Heart left ventricle (tissue), 16 donors: ENCODE results near the gene BMERB1. TPM values are rescaled to one million over a fixed set of nuclear protein-coding genes. Genes with fewer than 3 reads are reported as not detected.

Experiments
- ATAC-seq, 4 donors: fragments of 200-7000 bp; cut with Tn5 transposase; one replicate each; pipeline ENCODE4 v1.9.1; 2020 to 2022; ENCODE audit warnings: moderate library complexity in 4 of 4, mild to moderate bottlenecking in 3 of 4, moderate number of reproducible peaks in 1 of 4
- DNase-seq, 5 donors: peaks; one replicate each; pipeline ENCODE4 v3.0.0-alpha.2; 2020
- H3K27ac ChIP-seq, 12 donors: fragments of 200-600 bp; sonication (generic) in 4 of 12; one replicate each; pipeline versions ENCODE4 v1.5.0 to v1.8.0; 2016 to 2022; ENCODE audit warnings: mild to moderate bottlenecking in 2 of 12
- H3K27me3 ChIP-seq, 9 donors: fragments of 200-600 bp; sonication (generic) in 2 of 9; one replicate each; pipeline versions ENCODE4 v1.5.1 to v1.8.0; 2016 to 2022; ENCODE audit warnings: mild to moderate bottlenecking in 3 of 9
- H3K36me3 ChIP-seq, 9 donors: fragments of 200-600 bp; sonication (generic) in 2 of 9; one replicate each; pipeline versions ENCODE4 v1.5.0 to v1.8.0; 2018 to 2022; ENCODE audit warnings: mild to moderate bottlenecking in 2 of 9
- H3K4me1 ChIP-seq, 12 donors: fragments of 200-600 bp; sonication (generic) in 4 of 12; one replicate each; pipeline versions ENCODE4 v1.5.0 to v1.8.0; 2016 to 2022; ENCODE audit warnings: mild to moderate bottlenecking in 3 of 12
- H3K4me3 ChIP-seq, 12 donors: fragments of 200-600 bp; sonication (generic) in 4 of 12; one replicate each; pipeline versions ENCODE4 v1.5.0 to v1.8.0; 2017 to 2022; ENCODE audit warnings: mild to moderate bottlenecking in 9 of 12, moderate library complexity in 4 of 12
- H3K9me3 ChIP-seq, 12 donors: fragments of 200-600 bp; sonication (generic) in 4 of 12; one replicate each; pipeline versions ENCODE4 v1.5.0 to v1.8.0; 2016 to 2022; ENCODE audit warnings: mild to moderate bottlenecking in 1 of 12
- CTCF ChIP-seq, 12 donors: fragments of 200-600 bp; sonication (generic) in 4 of 12; IDR thresholded peaks; one replicate each; pipeline versions ENCODE4 v1.5.0 to v1.8.0; 2018 to 2022; ENCODE audit warnings: antibody characterized with exemption in 12 of 12, mild to moderate bottlenecking in 5 of 12
- POLR2A ChIP-seq, 2 donors: fragments of 450-650 bp; IDR thresholded peaks; one replicate each; pipeline ENCODE4 v1.6.1; 2017; ENCODE audit warnings: antibody characterized with exemption in 2 of 2, mild to moderate bottlenecking in 2 of 2, moderate library complexity in 2 of 2
- WGBS, 4 donors: extraction: QIAGEN DNeasy Blood & Tissue Kit in 2 of 4; methylation state at CpG; one replicate each; pipeline versions ENCODE4 v1.1.5 to v1.1.7; 2013 to 2018; 5-methylcytosine and 5-hydroxymethylcytosine counted together
- intact Hi-C, 10 donors: fragments of 100-400 bp; cut with DNase I; formaldehyde crosslinking; loops; one replicate each; pipeline versions ENCODE4 v1.11.1 to v1.14.2; 2022
- polyA plus RNA-seq, 2 donors: library from polyadenylated mRNA; stranded (reverse); fragments of 200-250 nt; gene quantifications; one replicate each; pipeline ENCODE4 v1.2.3, GENCODE V29; 2013
- total RNA-seq, 9 donors: library from RNA; depleted of rRNA in 2 of 9; stranded (reverse); fragments of >200 nt in 2 of 9; fragmentation: NEBNext Ultra II Directional in 3 of 9; extraction: Animal tissue kit (Norgen Biotek cat#: 25700) in 3 of 9; gene quantifications; one replicate each; pipeline versions ENCODE4 v1.1.0 to v1.2.4, GENCODE V29; 2016 to 2023
- donor health status: ischemic (EF 13 %, LVEDD 7.1; RV severe dilation, severe dysfunction).
- donor health status: healthy with polysubstance abuse.
- donor health status: DM: no; HTN: yes; CAD: no.
- donor health status: DM: no; HTN: no; CAD: no.
- donor health status: ischemic (EF 25% LVEDD 6.9; RV normal size, moderate dysfunction).
- donor health status: ischemic (EF 25% LVEDD 5.7; RV mildly dilated, moderate dysfunction).
- donor health status: healthy.
- donor health status: DM: yes; HTN: yes; CAD: no.
- donor health status: ischemic (EF 35%, LVEDD 5.7; RV mildly dilated, moderate dysfunction).
- donor health status: nonischemic (EF 11% LVEDD 7.7; RV severe dilation, severe dysfunction).
- donor health status: DM: yes; HTN: yes; CAD: no.
- donor health status: PGD.
- donor health status: ischemic (EF 29% LVEDD 5.4; RV normal size, mild dysfunction).
- donor health status: nonischemic (EF 23%, LVEDD 6.1; RV moderate dilation, normal function).

The BMERB1 gene
- total and polyA plus RNA-seq, 11 donors: 20.8 to 105 (median 70.5) TPM

- Histone ChIP-seq H3K4me1 (no peaks in the 10 kb centered on the region), H3K36me3 (peaks cover 0 to 4% (median 0%) of the 10 kb centered on the region in 9 donors), H3K27me3 (no peaks in the 10 kb centered on the region), H3K27ac (no peak overlapping the region), H3K9me3 (peaks cover 0 to 13% (median 0%) of the 10 kb centered on the region in 12 donors), H3K4me3 (no peak overlapping the region)
- ATAC-seq: no peak
- DNase-seq: no peak
- intact Hi-C loops: loop anchor here in 1 of 10 donors (10.0 kb wide), 1 partner anchor 104 kb away; the partner anchor contains the start of gene BMERB1
- TF ChIP-seq POLR2A (IDR thresholded peaks at IDR 0.05) (no peak), CTCF (IDR thresholded peaks at IDR 0.05) (no peak)
- 78 to 91% (median 82%) methylated on average over 4 to 8 of the region's 8 CpGs for WGBS, 4 donors
Measured at GRCh38 chr16:15539197-15539596, 104.8 kb downstream of the BMERB1 start.

- intact Hi-C loops: loop anchor here in 4 of 10 donors (5.0 to 10.0 kb wide), 4 partner anchors 87 to 117 kb away; partner anchors contain the start of gene BMERB1 (in 1 of the 4)
- Histone ChIP-seq H3K4me1 (no peaks in the 10 kb centered on the region), H3K9me3 (peaks cover 0 to 13% (median 0%) of the 10 kb centered on the region in 12 donors), H3K27ac (no peak overlapping the region), H3K4me3 (no peak overlapping the region), H3K36me3 (no peaks in the 10 kb centered on the region), H3K27me3 (no peaks in the 10 kb centered on the region)
- TF ChIP-seq CTCF (IDR thresholded peaks at IDR 0.05): no peak
- no peak for TF ChIP-seq POLR2A (IDR thresholded peaks at IDR 0.05)
- 91 to 95% (median 92%) methylated on average over 7 of the region's 7 CpGs for WGBS, 4 donors
- DNase-seq (no peak), ATAC-seq (no peak)
Measured at GRCh38 chr16:15542261-15542660, 107.9 kb downstream of the BMERB1 start.

GRCh38 chr16:15542734-15543347 lies 108.5 kb downstream of the BMERB1 start:
- Histone ChIP-seq H3K4me3 (no peak overlapping the region), H3K36me3 (no peaks in the 10 kb centered on the region), H3K9me3 (peaks cover 0 to 13% (median 0%) of the 10 kb centered on the region in 12 donors), H3K27me3 (no peaks in the 10 kb centered on the region), H3K27ac (no peak overlapping the region), H3K4me1 (no peaks in the 10 kb centered on the region)
- WGBS, 4 donors: 88 to 96% (median 95%) methylated on average over 5 to 6 of the region's 6 CpGs
- intact Hi-C loops: loop anchor here in 4 of 10 donors (5.0 to 10.0 kb wide), 4 partner anchors 88 to 118 kb away; partner anchors contain the start of gene BMERB1 (in 1 of the 4)
- DNase-seq (no peak), ATAC-seq (no peak)
- TF ChIP-seq CTCF (IDR thresholded peaks at IDR 0.05): no peak
- TF ChIP-seq POLR2A (IDR thresholded peaks at IDR 0.05): no peak

GRCh38 chr16:15544405-15544804 lies 110.0 kb downstream of the BMERB1 start:
- ATAC-seq: no peak
- Histone ChIP-seq H3K4me3 (no peak overlapping the region), H3K9me3 (peaks cover 0 to 13% (median 0%) of the 10 kb centered on the region in 12 donors), H3K27me3 (no peaks in the 10 kb centered on the region), H3K4me1 (no peaks in the 10 kb centered on the region), H3K27ac (no peak overlapping the region), H3K36me3 (no peaks in the 10 kb centered on the region)
- TF ChIP-seq POLR2A (IDR thresholded peaks at IDR 0.05): no peak
- no peak for DNase-seq
- WGBS, 4 donors: 87 to 91% (median 90%) methylated on average over 5 of the region's 5 CpGs
- intact Hi-C loops: loop anchor here in 4 of 10 donors (5.0 to 10.0 kb wide), 4 partner anchors 90 to 120 kb away; partner anchors contain the start of gene BMERB1 (in 1 of the 4)
